SU-DHL-6 (cell line): ENCODE results near the gene CD79A.

ENCODE experiments used
- H2AFZ ChIP-seq: fragments of 200-600 bp; sonication (generic); 2 replicates; pipeline ENCODE4 v1.6.1; 2014; ENCODE audit warnings: low read depth, mild to moderate bottlenecking, moderate library complexity, mixed read lengths, antibody characterized with exemption, low read length; ENCODE audit not compliant: severe bottlenecking
- H3F3A ChIP-seq: fragments of 200-600 bp; shearing (Covaris generic); 2 replicates; pipeline ENCODE4 v1.6.0; 2016; ENCODE audit warnings: antibody characterized with exemption, mild to moderate bottlenecking; ENCODE audit not compliant: insufficient read depth
- H3K27ac ChIP-seq: fragments of 200-600 bp; sonication (generic); 2 replicates; pipeline ENCODE4 v1.5.1; 2016; ENCODE audit warnings: low read depth, mild to moderate bottlenecking, low read length, moderate library complexity, mixed read lengths
- H3K27me3 ChIP-seq: fragments of 200-600 bp; sonication (generic), shearing (Covaris generic); 2 replicates; pipeline ENCODE4 v1.6.0; 2014; ENCODE audit warnings: mild to moderate bottlenecking, low read length
- H3K36me3 ChIP-seq: fragments of 200-600 bp; sonication (generic); 2 replicates; pipeline ENCODE4 v1.6.1; 2014; ENCODE audit warnings: mild to moderate bottlenecking, low read length, mixed read lengths
- H3K4me2 ChIP-seq: fragments of 300-600, 200-600 bp; shearing (Covaris generic), sonication (generic); 2 replicates; pipeline ENCODE4 v1.6.0; 2014; ENCODE audit warnings: low read length, low read depth, mild to moderate bottlenecking; ENCODE audit not compliant: poor library complexity, severe bottlenecking
- H3K4me3 ChIP-seq: fragments of 200-600 bp; sonication (generic); 2 replicates; pipeline ENCODE4 v1.5.1; 2014; ENCODE audit warnings: antibody characterized with exemption, low read length, mild to moderate bottlenecking, mixed read lengths; ENCODE audit not compliant: insufficient read depth, poor library complexity, severe bottlenecking
- H3K79me2 ChIP-seq: fragments of 200-600 bp; sonication (generic); 2 replicates; pipeline ENCODE4 v1.6.1; 2014; ENCODE audit warnings: mild to moderate bottlenecking, low read length, moderate library complexity; ENCODE audit not compliant: insufficient read depth
- H3K9ac ChIP-seq: fragments of 200-600 bp; sonication (generic); 2 replicates; pipeline ENCODE4 v1.7.0; 2014; ENCODE audit warnings: mild to moderate bottlenecking, low read length
- H3K9me2 ChIP-seq: fragments of 200-600 bp; sonication (generic); replicated peaks from 2 replicates; pipeline ENCODE4 v1.6.1; 2014; ENCODE audit warnings: low read length; ENCODE audit not compliant: insufficient read depth
- H3K9me3 ChIP-seq: fragments of 200-600 bp; sonication (generic); 2 replicates; pipeline ENCODE4 v1.6.1; 2014; ENCODE audit warnings: low read length, mixed read lengths; ENCODE audit not compliant: insufficient read depth
- H4K20me1 ChIP-seq: fragments of 200-600 bp; sonication (generic); 2 replicates; pipeline ENCODE4 v1.6.1; 2014; ENCODE audit warnings: low read depth, mild to moderate bottlenecking, antibody characterized with exemption, low read length, moderate library complexity, mixed read lengths
- CTCF ChIP-seq: fragments of 200-600 bp; sonication (generic); IDR thresholded peaks from one replicate; pipeline ENCODE4 v1.5.1; 2017; ENCODE audit warnings: antibody characterized with exemption, mild to moderate bottlenecking, low read length, moderate library complexity; ENCODE audit not compliant: insufficient read depth, poor library complexity, severe bottlenecking
- EZH2phosphoT487 ChIP-seq: fragments of 200-600 bp; sonication (generic), shearing (Covaris generic); conservative IDR thresholded peaks from 2 replicates; pipeline ENCODE4 v1.6.1; 2018; ENCODE audit warnings: mild to moderate bottlenecking, antibody characterized with exemption, low read length, moderate library complexity, mixed read lengths

Gene CD79A

GRCh38 chr19:41889896-41890295 is 12.8 kb downstream of the CD79A start:
- no peak overlapping the region for H3K27ac ChIP-seq
- no peak overlapping the region for H3K9ac ChIP-seq
- H3K9me3 ChIP-seq = no peaks in the 10 kb centered on the region
- H4K20me1 ChIP-seq = no peaks in the 10 kb centered on the region
- peaks cover 3% of the 10 kb centered on the region; the same call in 1 of the 2 replicates for H3F3A ChIP-seq
- no peak overlapping the region for H2AFZ ChIP-seq
- no peaks in the 10 kb centered on the region for H3K9me2 ChIP-seq
- peaks cover 43% of the 10 kb centered on the region for H3K79me2 ChIP-seq
- TF ChIP-seq EZH2phosphoT487 (no peak), CTCF (no peak)
- H3K36me3 ChIP-seq = no peaks in the 10 kb centered on the region
- H3K27me3 ChIP-seq = no peaks in the 10 kb centered on the region
- no peak overlapping the region for H3K4me2 ChIP-seq
- H3K4me3 ChIP-seq = no peak overlapping the region

- Histone ChIP-seq H3K4me3 (no peak overlapping the region), H3K27me3 (no peaks in the 10 kb centered on the region), H3K36me3 (no peaks in the 10 kb centered on the region), H3K27ac (no peak overlapping the region), H3K9me3 (no peaks in the 10 kb centered on the region), H3K9ac (no peak overlapping the region), H3K79me2 (peaks cover 33% of the 10 kb centered on the region), H4K20me1 (no peaks in the 10 kb centered on the region), H3K9me2 (no peaks in the 10 kb centered on the region), H3K4me2 (no peak overlapping the region), H3F3A (peaks cover 3% of the 10 kb centered on the region; the same call in 1 of the 2 replicates), H2AFZ (no peak overlapping the region)
- TF ChIP-seq CTCF = no peak
- TF ChIP-seq EZH2phosphoT487 = no peak
Measured at GRCh38 chr19:41890936-41891335, 13.9 kb downstream of the CD79A start.

- no peak for TF ChIP-seq EZH2phosphoT487
- TF ChIP-seq CTCF = no peak
- Histone ChIP-seq H4K20me1 (no peaks in the 10 kb centered on the region), H3K27me3 (no peaks in the 10 kb centered on the region), H3K9me2 (no peaks in the 10 kb centered on the region), H3K9me3 (no peaks in the 10 kb centered on the region), H3F3A (no peaks in the 10 kb centered on the region; the same call in 1 of the 2 replicates), H3K4me2 (no peak overlapping the region), H3K4me3 (no peak overlapping the region), H3K27ac (no peak overlapping the region), H3K79me2 (peaks cover 19% of the 10 kb centered on the region; the same call in 1 of the 2 replicates), H2AFZ (no peak overlapping the region), H3K9ac (no peak overlapping the region), H3K36me3 (no peaks in the 10 kb centered on the region)
Measured at GRCh38 chr19:41892173-41892902, 15.3 kb downstream of the CD79A start.
